ENCODE measurements around the gene TACC3.

- TF ChIP-seq SUZ12 (IDR thresholded peaks at IDR 0.05): no peak
- no peak for TF ChIP-seq SP1 (IDR thresholded peaks at IDR 0.05)
- no peak for TF ChIP-seq FOXM1 (IDR thresholded peaks at IDR 0.05; ENCODE audit: borderline replicate concordance)
- TF ChIP-seq BHLHE40 (IDR thresholded peaks at IDR 0.05; ENCODE audit: borderline replicate concordance): no peak
- TF ChIP-seq PKNOX1 (IDR thresholded peaks at IDR 0.05): no peak
- TF ChIP-seq HDGF (IDR thresholded peaks at IDR 0.05; ENCODE audit: borderline replicate concordance): no peak
- no peak for TF ChIP-seq ELF4 (IDR thresholded peaks at IDR 0.05)
- TF ChIP-seq LEF1 (IDR thresholded peaks at IDR 0.05; ENCODE audit: borderline replicate concordance): no peak
- TF ChIP-seq FOXA1 (IDR thresholded peaks at IDR 0.05): no peak
- TF ChIP-seq TARDBP (IDR thresholded peaks at IDR 0.05): no peak
- TF ChIP-seq ARNT (IDR thresholded peaks at IDR 0.05): no peak
- no peak for TF ChIP-seq FOXK2 (IDR thresholded peaks at IDR 0.05)
Measured at GRCh38 chr4:1762264-1763010, 41.1 kb downstream of the TACC3 start.

All from HEK293T (cell line).